GM12878 (cell line): Measurements from ENCODE around the gene NFU1.

Source experiments
- CREB1 ChIP-seq: IDR thresholded peaks from 2 replicates; pipeline ENCODE4 v1.6.1; 2012; ENCODE audit warnings: low read depth, mild to moderate bottlenecking, inconsistent platforms
- CTCF ChIP-seq, 3 experiments: IDR thresholded peaks in 2 of 3; conservative IDR thresholded peaks in 1 of 3; 2 replicates each; pipeline ENCODE4 v1.5.1; 2011; ENCODE audit warnings: low read depth in 3 of 3, low read length in 3 of 3, mild to moderate bottlenecking in 3 of 3, control low read depth in 2 of 3, moderate library complexity in 2 of 3, inconsistent platforms in 1 of 3, mixed read lengths in 1 of 3; ENCODE audit not compliant: control insufficient read depth in 2 of 3, insufficient read depth in 1 of 3; ENCODE audit errors: extremely low read depth in 1 of 3
- MAX ChIP-seq: IDR thresholded peaks from 2 replicates; pipeline ENCODE4 v1.6.1; 2012; ENCODE audit warnings: low read depth, low read length, improper control_type of control experiment
- MYC ChIP-seq: IDR thresholded peaks from 2 replicates; pipeline ENCODE4 v1.6.1; 2011; ENCODE audit warnings: mild to moderate bottlenecking, low read length, moderate library complexity, inconsistent platforms; ENCODE audit not compliant: insufficient read depth, insufficient replicate concordance, insufficient read length, severe bottlenecking
- NR2C2 ChIP-seq: IDR thresholded peaks from 2 replicates; pipeline ENCODE4 v1.6.1; 2011; ENCODE audit warnings: borderline replicate concordance, low read depth; ENCODE audit not compliant: control insufficient read depth, insufficient read length
- POLR2A ChIP-seq: IDR thresholded peaks from 2 replicates; pipeline ENCODE4 v1.6.1; 2011; ENCODE audit warnings: low read depth, mild to moderate bottlenecking, low read length
- RFX5 ChIP-seq: IDR thresholded peaks from 2 replicates; pipeline ENCODE4 v1.6.1; 2011; ENCODE audit warnings: low read depth, low read length, improper control_type of control experiment
- SUPT20H ChIP-seq: IDR thresholded peaks from 2 replicates; pipeline ENCODE4 v1.6.1; 2011; ENCODE audit warnings: low read depth, mild to moderate bottlenecking, low read length, moderate library complexity, borderline replicate concordance; ENCODE audit not compliant: control insufficient read depth

GRCh38 chr2:69424419-69424818, 12.8 kb downstream of the NFU1 start:
- TF ChIP-seq MYC (no peak), RFX5 (no peak), MAX (no peak), CTCF (IDR thresholded peaks at IDR 0.05 in 2 of 3, conservative IDR thresholded peaks at IDR 0.05 in 1 of 3; ENCODE audit: control insufficient read depth in 2 of 3, extremely low read depth in 1 of 3, insufficient read depth in 1 of 3, low read depth in 3 of 3, low read length in 3 of 3) (no peak), NR2C2 (no peak), POLR2A (no peak), CREB1 (no peak), SUPT20H (no peak)
